ENCODE measurements around the gene MCCD1. TPM values are rescaled to one million over a fixed set of nuclear protein-coding genes. Genes with fewer than 3 reads are reported as not detected.

Gene MCCD1
- total RNA-seq, 2 donors from 2014 or later = not detected

- Mint-ChIP-seq H3K9me3 (no peaks in the 10 kb centered on the region), H3K27ac (peak overlapping the region; percentile 92), H3K4me3 (no peak overlapping the region), H3K36me3 (ENCODE audit: low read depth) (peaks cover 46% of the 10 kb centered on the region), H3K4me1 (peaks cover 17% of the 10 kb centered on the region), H3K27me3 (ENCODE audit: insufficient read depth) (no peaks in the 10 kb centered on the region)
- Histone ChIP-seq H3K27ac (ENCODE audit: low read depth, low read length) (peak overlapping the region; percentile 41), H3K9ac (ENCODE audit: extremely low read depth, low read length, poor library complexity, severe bottlenecking) (no peak overlapping the region), H3K36me3 (ENCODE audit: control insufficient read depth, insufficient read depth, low read length) (peaks cover 50% of the 10 kb centered on the region), H3K27me3 (ENCODE audit: control insufficient read depth, insufficient read depth, low read length, poor library complexity, severe bottlenecking) (no peaks in the 10 kb centered on the region), H3K4me3 (ENCODE audit: low read length) (no peak overlapping the region), H3K4me1 (ENCODE audit: control insufficient read depth, insufficient read depth, low read length) (no peaks in the 10 kb centered on the region), H3K9me3 (ENCODE audit: control insufficient read depth, low read length) (no peaks in the 10 kb centered on the region)
- TF ChIP-seq CTCF (conservative IDR thresholded peaks at IDR 0.05) = no peak
- WGBS, 2 experiments (ENCODE audit: insufficient coverage in 1 of 2, insufficient read length in 1 of 2) = 79 to 93% methylated on average over 3 to 12 of the region's 12 CpGs
- peak; percentile 84 for DNase-seq
These were observed 778 bp downstream of the MCCD1 start for GRCh38 chr6:31529329-31530150.

GRCh38 chr6:31530659-31531058 is 1.9 kb downstream of the MCCD1 start:
- Mint-ChIP-seq H3K4me1 (peaks cover 17% of the 10 kb centered on the region), H3K9me3 (no peaks in the 10 kb centered on the region), H3K27me3 (ENCODE audit: insufficient read depth) (no peaks in the 10 kb centered on the region), H3K4me3 (no peak overlapping the region), H3K27ac (peak overlapping the region; percentile 82), H3K36me3 (ENCODE audit: low read depth) (peaks cover 57% of the 10 kb centered on the region)
- H3K9me3 ChIP-seq (ENCODE audit: control insufficient read depth, low read length) = no peaks in the 10 kb centered on the region
- H3K27me3 ChIP-seq (ENCODE audit: control insufficient read depth, insufficient read depth, low read length, poor library complexity, severe bottlenecking) = no peaks in the 10 kb centered on the region
- no peak overlapping the region for H3K4me3 ChIP-seq (ENCODE audit: low read length)
- peak; percentile 37 for TF ChIP-seq CTCF (conservative IDR thresholded peaks at IDR 0.05)
- no peaks in the 10 kb centered on the region for H3K4me1 ChIP-seq (ENCODE audit: control insufficient read depth, insufficient read depth, low read length)
- no peak overlapping the region for H3K27ac ChIP-seq (ENCODE audit: low read depth, low read length)
- peaks cover 62% of the 10 kb centered on the region for H3K36me3 ChIP-seq (ENCODE audit: control insufficient read depth, insufficient read depth, low read length)
- H3K9ac ChIP-seq (ENCODE audit: extremely low read depth, low read length, poor library complexity, severe bottlenecking) = no peak overlapping the region
- DNase-seq = peak; percentile 60
- 90 to 95% methylated on average over 6 of the region's 6 CpGs for WGBS, 2 experiments (ENCODE audit: insufficient coverage in 1 of 2, insufficient read length in 1 of 2)

- Histone ChIP-seq H3K4me1 (ENCODE audit: control insufficient read depth, insufficient read depth, low read length) (no peaks in the 10 kb centered on the region), H3K36me3 (ENCODE audit: control insufficient read depth, insufficient read depth, low read length) (peaks cover 67% of the 10 kb centered on the region), H3K4me3 (ENCODE audit: low read length) (no peak overlapping the region), H3K27ac (ENCODE audit: low read depth, low read length) (no peak overlapping the region), H3K27me3 (ENCODE audit: control insufficient read depth, insufficient read depth, low read length, poor library complexity, severe bottlenecking) (no peaks in the 10 kb centered on the region), H3K9me3 (ENCODE audit: control insufficient read depth, low read length) (no peaks in the 10 kb centered on the region), H3K9ac (ENCODE audit: extremely low read depth, low read length, poor library complexity, severe bottlenecking) (no peak overlapping the region)
- Mint-ChIP-seq H3K4me1 (peaks cover 21% of the 10 kb centered on the region), H3K4me3 (no peak overlapping the region), H3K36me3 (ENCODE audit: low read depth) (peaks cover 62% of the 10 kb centered on the region), H3K9me3 (no peaks in the 10 kb centered on the region), H3K27me3 (ENCODE audit: insufficient read depth) (no peaks in the 10 kb centered on the region), H3K27ac (peak overlapping the region; percentile 82)
- DNase-seq = no peak
- TF ChIP-seq CTCF (conservative IDR thresholded peaks at IDR 0.05) = no peak
- 95 to 98% methylated on average over 2 to 6 of the region's 7 CpGs for WGBS, 2 experiments (ENCODE audit: insufficient coverage in 1 of 2, insufficient read length in 1 of 2)
These were observed 2.4 kb downstream of the MCCD1 start for GRCh38 chr6:31531162-31531561.
